T-helper 1 cell treated with Interleukin-12 subunit alpha and Interleukin-12 subunit beta and Interleukin-4 antibody, amounts not matched to agents 30 μg/mL and 1 μg/mL, for 36 hours (primary cell): Measurements from ENCODE around the gene TSC22D1.

ENCODE experiments used
- H3K27ac Mint-ChIP-seq: one replicate; pipeline ENCODE4 v1.8.0; 2021; ENCODE audit warnings: mild to moderate bottlenecking, mixed read lengths
- H3K27me3 Mint-ChIP-seq: one replicate; pipeline ENCODE4 v1.8.0; 2021; ENCODE audit warnings: low read depth, mixed read lengths
- H3K36me3 Mint-ChIP-seq: one replicate; pipeline ENCODE4 v1.8.0; 2021; ENCODE audit warnings: low read depth, mixed read lengths
- H3K4me1 Mint-ChIP-seq: one replicate; pipeline ENCODE4 v1.8.0; 2021; ENCODE audit warnings: low read depth, mixed read lengths
- H3K4me3 Mint-ChIP-seq: one replicate; pipeline ENCODE4 v1.8.0; 2021; ENCODE audit warnings: mild to moderate bottlenecking, moderate library complexity, mixed read lengths
- H3K9me3 Mint-ChIP-seq: one replicate; pipeline ENCODE4 v1.8.0; 2021; ENCODE audit warnings: mixed read lengths

The TSC22D1 gene

DNA sequence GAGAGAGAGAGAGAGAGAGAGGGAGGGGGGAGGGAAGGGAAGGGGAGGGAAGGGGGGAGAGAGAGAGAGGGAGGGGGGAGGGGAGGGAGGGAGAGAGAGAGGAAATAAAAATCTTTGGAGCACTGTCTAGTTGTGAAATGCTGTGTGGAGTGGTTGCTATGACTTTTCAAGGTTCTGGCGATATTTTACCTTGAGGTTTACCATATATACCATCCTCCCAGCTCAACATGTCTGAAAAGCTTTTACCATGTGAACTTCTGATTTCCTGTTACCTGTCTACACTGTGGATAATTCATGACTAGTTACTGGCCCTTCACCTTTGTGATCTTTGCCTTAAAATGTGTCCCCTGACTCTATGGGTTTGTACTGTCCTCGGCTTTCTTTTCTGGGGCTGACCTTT lies 164.3 kb downstream of the TSC22D1 start:
- Mint-ChIP-seq H3K27me3 (peaks cover 7% of the 10 kb centered on the region), H3K27ac (no peak overlapping the region), H3K4me1 (peaks cover 3% of the 10 kb centered on the region), H3K36me3 (no peaks in the 10 kb centered on the region), H3K4me3 (no peak overlapping the region), H3K9me3 (no peaks in the 10 kb centered on the region)

DNA sequence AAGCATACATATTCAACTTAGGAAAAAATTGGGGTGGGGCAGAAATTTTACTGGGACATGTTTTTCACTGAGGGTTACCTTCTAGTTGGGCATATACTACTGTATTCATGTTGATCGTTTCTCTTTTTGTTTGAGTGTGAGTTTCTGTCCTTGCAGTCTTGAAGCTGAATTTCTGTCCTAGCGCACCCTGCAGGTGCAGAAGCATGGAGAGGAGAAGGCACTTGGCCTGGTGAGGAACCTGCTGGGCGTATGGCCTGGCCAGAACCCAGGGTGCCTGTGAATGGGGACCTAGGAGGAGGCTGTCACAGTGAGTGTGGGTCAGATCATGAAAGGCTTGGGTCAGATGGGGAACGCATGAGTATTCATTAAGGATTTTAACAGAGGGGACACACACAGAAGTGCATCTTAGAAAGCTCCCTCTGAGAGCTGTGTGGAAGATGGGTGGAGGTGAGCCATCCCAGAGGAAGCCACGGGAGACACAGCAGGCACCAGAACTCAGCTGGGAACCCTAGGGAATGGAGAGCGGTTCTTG lies 165.7 kb downstream of the TSC22D1 start:
- Mint-ChIP-seq H3K36me3 (no peaks in the 10 kb centered on the region), H3K27me3 (peaks cover 7% of the 10 kb centered on the region), H3K4me1 (peaks cover 3% of the 10 kb centered on the region)

DNA sequence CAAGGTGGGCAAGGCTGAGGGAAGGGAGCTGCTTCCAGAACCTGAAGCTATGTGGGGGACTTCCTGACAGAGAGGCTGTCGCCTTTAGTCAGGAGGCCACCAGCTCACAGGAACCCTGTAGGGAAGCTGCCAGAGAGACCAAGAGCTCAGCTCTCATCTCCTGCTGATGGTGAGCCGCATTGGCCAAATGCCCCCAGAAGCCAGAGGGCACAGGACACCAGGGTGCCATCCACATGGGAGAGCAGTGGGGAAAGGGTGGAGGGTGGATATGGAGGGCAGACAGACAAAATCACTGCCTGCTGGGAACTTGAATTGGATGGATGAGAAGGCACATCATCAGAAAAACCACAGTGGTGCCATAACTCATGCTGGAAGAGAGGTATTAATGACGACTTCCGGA lies 166.5 kb downstream of the TSC22D1 start:
- H3K4me3 Mint-ChIP-seq: no peak overlapping the region
- peaks cover 7% of the 10 kb centered on the region for H3K27me3 Mint-ChIP-seq
- no peaks in the 10 kb centered on the region for H3K9me3 Mint-ChIP-seq
- H3K36me3 Mint-ChIP-seq: no peaks in the 10 kb centered on the region
- H3K27ac Mint-ChIP-seq: no peak overlapping the region
- H3K4me1 Mint-ChIP-seq: peaks cover 3% of the 10 kb centered on the region

More for the DNA sequence above, 165.7 kb downstream of the TSC22D1 start:
- H3K9me3 Mint-ChIP-seq: no peaks in the 10 kb centered on the region
- no peak overlapping the region for H3K4me3 Mint-ChIP-seq
- H3K27ac Mint-ChIP-seq: no peak overlapping the region

DNA sequence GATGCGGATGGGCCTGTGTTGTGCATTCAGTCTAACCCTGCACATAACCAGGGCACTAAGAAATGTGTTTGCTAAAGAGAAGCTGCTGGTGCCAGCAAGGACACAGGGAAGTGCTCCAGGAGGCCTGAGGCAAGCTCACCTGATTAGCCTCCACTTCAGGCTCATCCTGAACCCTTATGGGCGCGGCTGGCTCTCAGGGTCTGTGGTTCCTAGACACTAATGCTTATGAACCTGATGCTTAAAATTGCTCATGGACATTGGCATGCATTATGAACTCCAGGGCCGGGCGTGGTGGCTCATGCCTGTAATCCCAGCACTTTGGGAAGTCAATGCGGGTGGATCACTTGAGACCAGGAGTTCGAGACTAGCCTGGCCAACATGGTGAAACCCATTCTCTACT lies 168.2 kb downstream of the TSC22D1 start:
- H3K4me3 Mint-ChIP-seq: no peak overlapping the region
- H3K27ac Mint-ChIP-seq: no peak overlapping the region
- no peaks in the 10 kb centered on the region for H3K9me3 Mint-ChIP-seq
- no peaks in the 10 kb centered on the region for H3K4me1 Mint-ChIP-seq
- peaks cover 7% of the 10 kb centered on the region for H3K27me3 Mint-ChIP-seq
- no peaks in the 10 kb centered on the region for H3K36me3 Mint-ChIP-seq

- no peaks in the 10 kb centered on the region for H3K9me3 Mint-ChIP-seq
- no peaks in the 10 kb centered on the region for H3K4me1 Mint-ChIP-seq
- H3K36me3 Mint-ChIP-seq: no peaks in the 10 kb centered on the region
- no peak overlapping the region for H3K27ac Mint-ChIP-seq
- peaks cover 7% of the 10 kb centered on the region for H3K27me3 Mint-ChIP-seq
- no peak overlapping the region for H3K4me3 Mint-ChIP-seq
Observed at GRCh38 chr13:44407379-44407778, 168.8 kb downstream of the TSC22D1 start.

GRCh38 chr13:44406617-44407016 lies 169.5 kb downstream of the TSC22D1 start:
- Mint-ChIP-seq H3K4me1 (no peaks in the 10 kb centered on the region), H3K36me3 (no peaks in the 10 kb centered on the region), H3K27me3 (peaks cover 7% of the 10 kb centered on the region), H3K27ac (no peak overlapping the region), H3K4me3 (no peak overlapping the region), H3K9me3 (no peaks in the 10 kb centered on the region)

GRCh38 chr13:44404261-44405132 lies 171.6 kb downstream of the TSC22D1 start:
- Mint-ChIP-seq H3K27me3 (no peaks in the 10 kb centered on the region), H3K36me3 (no peaks in the 10 kb centered on the region), H3K27ac (no peak overlapping the region), H3K9me3 (no peaks in the 10 kb centered on the region), H3K4me1 (no peaks in the 10 kb centered on the region), H3K4me3 (no peak overlapping the region)

- Mint-ChIP-seq H3K36me3 (no peaks in the 10 kb centered on the region), H3K9me3 (no peaks in the 10 kb centered on the region), H3K4me3 (no peak overlapping the region), H3K4me1 (no peaks in the 10 kb centered on the region), H3K27ac (no peak overlapping the region), H3K27me3 (peaks cover 6% of the 10 kb centered on the region)
Observed at GRCh38 chr13:44403461-44404056, 172.6 kb downstream of the TSC22D1 start.

DNA sequence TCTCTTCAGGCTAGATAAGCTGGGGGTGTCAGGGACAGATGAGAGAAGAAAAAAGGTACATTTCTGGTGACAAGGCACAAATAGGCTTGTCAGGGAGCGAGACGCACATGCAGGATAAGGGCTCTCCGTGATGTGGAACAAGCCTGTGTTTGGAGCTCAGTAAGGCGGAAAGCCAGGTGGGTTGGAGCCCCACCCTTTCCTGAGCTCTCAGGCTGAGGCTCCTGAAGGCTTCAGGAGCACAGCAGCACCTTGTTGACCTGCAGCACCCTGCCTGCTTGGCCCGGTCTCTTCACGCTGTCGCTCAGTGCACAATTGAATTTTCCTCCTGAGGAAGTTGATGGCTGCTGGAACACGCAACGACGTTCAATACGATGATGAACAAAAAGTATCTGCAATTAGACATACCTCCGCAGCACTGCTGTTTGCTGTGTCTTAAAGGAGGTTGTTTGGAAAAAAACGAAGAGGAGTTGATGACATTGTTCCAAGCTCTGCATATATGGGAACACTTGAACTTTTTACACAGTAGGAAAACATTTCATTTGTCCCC lies 173.2 kb downstream of the TSC22D1 start:
- H3K4me1 Mint-ChIP-seq: no peaks in the 10 kb centered on the region
- H3K9me3 Mint-ChIP-seq: no peaks in the 10 kb centered on the region
- peaks cover 6% of the 10 kb centered on the region for H3K27me3 Mint-ChIP-seq

GRCh38 chr13:44401577-44401976 lies 174.6 kb downstream of the TSC22D1 start:
- H3K27ac Mint-ChIP-seq: no peak overlapping the region
- H3K9me3 Mint-ChIP-seq: no peaks in the 10 kb centered on the region
- no peaks in the 10 kb centered on the region for H3K36me3 Mint-ChIP-seq
- H3K4me1 Mint-ChIP-seq: no peaks in the 10 kb centered on the region
- H3K27me3 Mint-ChIP-seq: peaks cover 6% of the 10 kb centered on the region
- H3K4me3 Mint-ChIP-seq: no peak overlapping the region

More for the DNA sequence above, 173.2 kb downstream of the TSC22D1 start:
- no peak overlapping the region for H3K27ac Mint-ChIP-seq
- no peak overlapping the region for H3K4me3 Mint-ChIP-seq
- no peaks in the 10 kb centered on the region for H3K36me3 Mint-ChIP-seq

GRCh38 chr13:44400736-44401135 lies 175.4 kb downstream of the TSC22D1 start:
- Mint-ChIP-seq H3K27me3 (peaks cover 6% of the 10 kb centered on the region), H3K4me3 (no peak overlapping the region), H3K4me1 (no peaks in the 10 kb centered on the region), H3K36me3 (no peaks in the 10 kb centered on the region), H3K27ac (no peak overlapping the region), H3K9me3 (no peaks in the 10 kb centered on the region)

- H3K27me3 Mint-ChIP-seq: peaks cover 6% of the 10 kb centered on the region
- no peaks in the 10 kb centered on the region for H3K4me1 Mint-ChIP-seq
- H3K36me3 Mint-ChIP-seq: no peaks in the 10 kb centered on the region
- H3K4me3 Mint-ChIP-seq: no peak overlapping the region
- H3K9me3 Mint-ChIP-seq: no peaks in the 10 kb centered on the region
- H3K27ac Mint-ChIP-seq: no peak overlapping the region
Observed at GRCh38 chr13:44399074-44399473, 177.1 kb downstream of the TSC22D1 start.

DNA sequence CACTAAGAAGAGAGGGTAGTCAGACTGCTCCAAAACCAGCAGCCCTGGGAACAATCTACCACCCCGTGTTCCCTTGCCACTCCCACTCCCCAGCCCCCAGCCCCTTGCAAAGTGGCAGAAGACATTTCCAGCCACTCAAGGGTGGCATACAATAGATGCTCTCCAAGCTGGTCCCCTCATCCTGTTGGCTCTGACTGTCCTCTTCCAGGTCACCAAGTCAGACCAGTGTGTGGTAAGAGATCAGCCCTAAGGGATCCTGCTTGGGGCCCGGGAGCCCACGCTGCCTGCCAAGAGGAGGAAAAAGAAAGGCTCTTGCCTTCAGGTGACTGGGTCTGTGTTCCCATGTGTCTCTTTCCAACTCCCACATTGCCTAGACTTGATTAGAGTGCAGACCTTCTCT lies 177.5 kb downstream of the TSC22D1 start:
- H3K4me3 Mint-ChIP-seq: no peak overlapping the region
- H3K36me3 Mint-ChIP-seq: no peaks in the 10 kb centered on the region
- H3K9me3 Mint-ChIP-seq: no peaks in the 10 kb centered on the region
- H3K4me1 Mint-ChIP-seq: no peaks in the 10 kb centered on the region
- H3K27ac Mint-ChIP-seq: no peak overlapping the region
- peaks cover 6% of the 10 kb centered on the region for H3K27me3 Mint-ChIP-seq

DNA sequence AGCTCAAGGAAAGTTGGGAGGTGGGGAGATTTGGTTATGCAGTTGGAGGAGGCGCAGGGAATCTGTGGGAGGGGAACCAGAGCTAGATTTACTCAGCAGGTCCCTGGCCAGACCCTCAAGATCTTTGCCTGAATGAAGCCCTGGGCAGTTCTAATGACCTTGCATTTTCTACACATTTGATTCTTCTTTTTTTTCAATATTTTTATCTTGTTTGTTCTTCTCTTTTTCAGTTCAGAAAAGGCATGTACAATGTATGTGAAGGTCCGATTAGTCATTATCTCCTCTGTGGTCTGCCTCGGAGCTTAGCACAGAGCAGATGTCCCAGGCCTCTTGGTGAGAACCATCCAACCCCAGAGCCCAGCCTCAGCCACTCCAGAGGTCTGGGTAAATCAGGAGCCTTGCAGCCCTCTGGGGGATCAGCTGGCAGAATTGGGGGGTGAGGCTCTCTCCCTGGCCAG lies 178.3 kb downstream of the TSC22D1 start:
- no peaks in the 10 kb centered on the region for H3K36me3 Mint-ChIP-seq
- peaks cover 8% of the 10 kb centered on the region for H3K27me3 Mint-ChIP-seq
- H3K27ac Mint-ChIP-seq: no peak overlapping the region
- H3K4me3 Mint-ChIP-seq: no peak overlapping the region
- no peaks in the 10 kb centered on the region for H3K4me1 Mint-ChIP-seq
- H3K9me3 Mint-ChIP-seq: no peaks in the 10 kb centered on the region
